ENCODE results near the gene MBNL2. TPM values are rescaled to one million over a fixed set of nuclear protein-coding genes. Genes with fewer than 3 reads are reported as not detected.

The MBNL2 gene
- total and polyA plus RNA-seq, 10 of the 15 experiments (the other 5 are each of a cell fraction or from before 2014, with no cell fraction given): 1.6 to 9.7 (median 6.7) TPM

GRCh38 chr13:97214921-97215320, 7.2 kb upstream of the MBNL2 start:
- H3K9me3 ChIP-seq (replicated peaks; ENCODE audit: control insufficient read depth, insufficient read depth, low read length): no peaks in the 10 kb centered on the region
- FAIRE-seq (no peak), DNase-seq (ENCODE audit: low read depth, low spot score) (no peak), ATAC-seq (no peak; the same call in 2 of the 3 replicates)
- in situ Hi-C loops (cut with MboI): no loop called here
- 0 out of 2 replicates have a peak overlapping the region, but pooled peaks have one; percentile 15 for H3K4me2 ChIP-seq (ENCODE audit: control insufficient read depth, insufficient read depth)
- no peaks in the 10 kb centered on the region for H3K36me3 ChIP-seq (ENCODE audit: control insufficient read depth in 2 of 2, insufficient read depth in 2 of 2, low read length in 1 of 2)
- ChIA-PET CTCF (interaction anchor here (0.8 to 6.6 kb wide), 7 partner anchors 9 to 151 kb away, joined by 3 to 62 read pairs (median 4); partner anchors contain the start of gene MBNL2), RAD21 (ENCODE audit: unreplicated experiment) (interaction anchor here (0.9 to 1.2 kb wide), 3 partner anchors 12 to 129 kb away, joined by 3 to 4 read pairs (median 3); no protein-coding TSS in a partner anchor), SMC1A (ENCODE audit: uncharacterized antibody, unreplicated experiment) (interaction anchor here (0.8 to 1.4 kb wide), 4 partner anchors 11 to 128 kb away, joined by 3 to 14 read pairs (median 3); no protein-coding TSS in a partner anchor), POLR2A (interaction anchor here (0.6 to 1.0 kb wide), 3 partner anchors 8 to 1001 kb away, joined by 3 to 4 read pairs (median 4); no protein-coding TSS in a partner anchor)
- no TSS peak for BruUV-seq (replicated peaks)
- H3K4me1 ChIP-seq (ENCODE audit: control insufficient read depth, insufficient read depth, low read length): peaks cover 7% of the 10 kb centered on the region
- H4K20me1 ChIP-seq (ENCODE audit: control insufficient read depth, insufficient read depth): no peaks in the 10 kb centered on the region
- H3K27ac ChIP-seq (ENCODE audit: control insufficient read depth, insufficient read depth): no peak overlapping the region
- no peak overlapping the region for H3K4me3 ChIP-seq
- no peak overlapping the region for H3K9ac ChIP-seq (ENCODE audit: control insufficient read depth, insufficient read depth, low read length)
- H3K79me2 ChIP-seq (ENCODE audit: control insufficient read depth, insufficient read depth, low read length): no peaks in the 10 kb centered on the region
- TF ChIP-seq ZNF622 (IDR thresholded peaks at IDR 0.05): no peak
- TF ChIP-seq SMC3 (IDR thresholded peaks at IDR 0.05; ENCODE audit: borderline replicate concordance, low read length): no peak
- no peak for TF ChIP-seq CBFB (IDR thresholded peaks at IDR 0.05; ENCODE audit: low read depth)
- TF ChIP-seq, protein P1, sequence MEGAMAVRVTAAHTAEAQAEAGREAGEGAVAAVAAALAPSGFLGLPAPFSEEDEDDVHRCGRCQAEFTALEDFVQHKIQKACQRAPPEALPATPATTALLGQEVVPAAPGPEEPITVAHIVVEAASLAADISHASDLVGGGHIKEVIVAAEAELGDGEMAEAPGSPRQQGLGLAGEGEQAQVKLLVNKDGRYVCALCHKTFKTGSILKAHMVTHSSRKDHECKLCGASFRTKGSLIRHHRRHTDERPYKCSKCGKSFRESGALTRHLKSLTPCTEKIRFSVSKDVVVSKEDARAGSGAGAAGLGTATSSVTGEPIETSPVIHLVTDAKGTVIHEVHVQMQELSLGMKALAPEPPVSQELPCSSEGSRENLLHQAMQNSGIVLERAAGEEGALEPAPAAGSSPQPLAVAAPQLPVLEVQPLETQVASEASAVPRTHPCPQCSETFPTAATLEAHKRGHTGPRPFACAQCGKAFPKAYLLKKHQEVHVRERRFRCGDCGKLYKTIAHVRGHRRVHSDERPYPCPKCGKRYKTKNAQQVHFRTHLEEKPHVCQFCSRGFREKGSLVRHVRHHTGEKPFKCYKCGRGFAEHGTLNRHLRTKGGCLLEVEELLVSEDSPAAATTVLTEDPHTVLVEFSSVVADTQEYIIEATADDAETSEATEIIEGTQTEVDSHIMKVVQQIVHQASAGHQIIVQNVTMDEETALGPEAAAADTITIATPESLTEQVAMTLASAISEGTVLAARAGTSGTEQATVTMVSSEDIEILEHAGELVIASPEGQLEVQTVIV (IDR thresholded peaks at IDR 0.05; ENCODE audit: borderline replicate concordance, partially characterized antibody): no peak
- no peak for TF ChIP-seq TCF3 (IDR thresholded peaks at IDR 0.05; ENCODE audit: borderline replicate concordance, insufficient read depth, low read depth, low read length)
- no peak for TF ChIP-seq RAD51 (IDR thresholded peaks at IDR 0.05)
- TF ChIP-seq EED (IDR thresholded peaks at IDR 0.05; ENCODE audit: low read depth): no peak
- no peak for TF ChIP-seq MAX (IDR thresholded peaks at IDR 0.05; ENCODE audit: low read depth, low read length)
- no peak for TF ChIP-seq MXI1 (IDR thresholded peaks at IDR 0.05; ENCODE audit: low read depth, low read length)
- no peak for TF ChIP-seq DPF2 (IDR thresholded peaks at IDR 0.05)
- TF ChIP-seq POLR2AphosphoS2 (IDR thresholded peaks at IDR 0.05; ENCODE audit: low read depth, low read length): no peak
- no peak for TF ChIP-seq KDM1A (IDR thresholded peaks at IDR 0.05; ENCODE audit: borderline replicate concordance)
- no peak for TF ChIP-seq SP1 (IDR thresholded peaks at IDR 0.05; ENCODE audit: low read depth, low read length)
- WGBS (ENCODE audit: insufficient coverage, insufficient replicate concordance, low lambda C conversion rate, missing lambda C conversion rate): 92% methylated on average over 3 of the region's 3 CpGs
- no peaks in the 10 kb centered on the region for H3K27me3 ChIP-seq (replicated peaks in 1 of 2; ENCODE audit: control insufficient read depth in 2 of 2, insufficient read depth in 2 of 2, low read length in 1 of 2)
- intact Hi-C loops (cut with micrococcal nuclease; ENCODE audit: unreplicated experiment): loop anchor here (5.0 kb wide), 1 partner anchor 88 kb away; no protein-coding TSS in a partner anchor
- H2AFZ ChIP-seq (ENCODE audit: control insufficient read depth, low read depth, low read length): no peak overlapping the region

Data from GM12878 (cell line).